ENCODE results near the gene PMPCA. TPM values are rescaled to one million over a fixed set of nuclear protein-coding genes. Genes with fewer than 3 reads are reported as not detected.

The PMPCA gene
- total RNA-seq, 1 experiment from 2014 or later, result 94.5 TPM

- no peak for DNase-seq
- Histone ChIP-seq H3K27ac (ENCODE audit: insufficient read length, low read depth, low read length) (no peak overlapping the region), H2AFZ (ENCODE audit: low read length) (no peak overlapping the region), H3K4me2 (ENCODE audit: insufficient read depth, insufficient read length, low read length) (no peak overlapping the region), H2BK20ac (ENCODE audit: low read depth, low read length, poor library complexity, severe bottlenecking) (no peak overlapping the region), H3K18ac (ENCODE audit: insufficient read length, low read depth, low read length) (no peak overlapping the region), H4K20me1 (ENCODE audit: control insufficient read depth, insufficient read depth, insufficient read length) (no peaks in the 10 kb centered on the region), H2AK5ac (ENCODE audit: insufficient read length, low read length) (no peak overlapping the region), H3K9me3 (ENCODE audit: control insufficient read depth, low read depth, low read length) (no peaks in the 10 kb centered on the region), H4K5ac (ENCODE audit: insufficient read length, low read depth, low read length) (no peak overlapping the region), H2BK15ac (ENCODE audit: low read depth, low read length) (no peak overlapping the region), H3K4ac (ENCODE audit: low read depth, low read length) (no peak overlapping the region), H3K23ac (ENCODE audit: insufficient read length, low read depth, low read length) (no peak overlapping the region), H3K23me2 (ENCODE audit: insufficient read length, low read depth, low read length, poor library complexity, severe bottlenecking) (no peaks in the 10 kb centered on the region), H3K4me1 (ENCODE audit: insufficient read depth, low read length) (no peaks in the 10 kb centered on the region), H3K27me3 (ENCODE audit: insufficient read depth, low read length) (no peaks in the 10 kb centered on the region), H3K9ac (ENCODE audit: extremely low read depth, insufficient read length, low read length) (no peak overlapping the region), H2BK120ac (ENCODE audit: low read depth, low read length, poor library complexity, severe bottlenecking) (no peak overlapping the region), H2BK5ac (ENCODE audit: insufficient read length, low read length) (no peak overlapping the region), H3K14ac (ENCODE audit: insufficient read depth, low read length) (no peak overlapping the region), H3T11ph (ENCODE audit: low read length) (no peak overlapping the region), H4K91ac (ENCODE audit: insufficient read length, low read depth, low read length) (no peak overlapping the region), H3K56ac (ENCODE audit: insufficient read length, low read depth, low read length) (no peak overlapping the region), H4K8ac (replicated peaks; ENCODE audit: insufficient read length, low read depth, low read length) (no peak overlapping the region), H3K79me1 (ENCODE audit: insufficient read depth, low read depth, low read length, poor library complexity, severe bottlenecking) (no peaks in the 10 kb centered on the region), H2BK12ac (ENCODE audit: insufficient read length, low read depth, low read length) (no peak overlapping the region), H3K79me2 (ENCODE audit: insufficient read depth, low read length) (no peaks in the 10 kb centered on the region)
- no peak for TF ChIP-seq CTCF (conservative IDR thresholded peaks at IDR 0.05)
- Mint-ChIP-seq H3K4me3 (no peak overlapping the region), H3K9me3 (no peaks in the 10 kb centered on the region), H3K27me3 (ENCODE audit: low read depth) (no peaks in the 10 kb centered on the region), H3K36me3 (ENCODE audit: insufficient read depth in 1 of 3, low read depth in 3 of 3) (peaks cover 36 to 80% (median 70%) of the 10 kb centered on the region in 3 experiments; a peak in 6 of 7 replicates), H3K27ac (no peak overlapping the region), H3K4me1 (no peaks in the 10 kb centered on the region)
- whole genome bisulfite sequencing (ENCODE audit: extremely low coverage, insufficient read length, low lambda C conversion rate), result no CpG with 5 or more reads among the region's 11 CpGs
These were observed 25.4 kb upstream of the PMPCA start for GRCh38 chr9:136385015-136385414.
